Neural cell (in vitro differentiated cells): Measurements from ENCODE around the gene SH3TC2. TPM values are rescaled to one million over a fixed set of nuclear protein-coding genes. Genes with fewer than 3 reads are reported as not detected.

Source experiments
- H2AFZ ChIP-seq: fragments of 200-600, 300-800 bp; sonication (generic), shearing (Covaris generic); 2 replicates; pipeline ENCODE4 v1.6.0; 2014; ENCODE audit warnings: low read depth, mild to moderate bottlenecking, antibody characterized with exemption, low read length, moderate library complexity
- H3F3A ChIP-seq: fragments of 200-600 bp; shearing (Covaris generic); 2 replicates; pipeline ENCODE4 v1.6.1; 2016; ENCODE audit warnings: mild to moderate bottlenecking, moderate library complexity, mixed read lengths, antibody characterized with exemption, low read length; ENCODE audit not compliant: insufficient read depth, poor library complexity, severe bottlenecking
- H3K27ac ChIP-seq: fragments of 200-600, 300-800 bp; sonication (generic), shearing (Covaris generic); 2 replicates; pipeline ENCODE4 v1.5.1; 2014; ENCODE audit warnings: mild to moderate bottlenecking, low read length, moderate library complexity
- H3K27me3 ChIP-seq: fragments of 300-800, 200-600 bp; sonication (generic), shearing (Covaris generic); 2 replicates; pipeline ENCODE4 v1.6.0; 2014; ENCODE audit warnings: mild to moderate bottlenecking, low read depth, low read length, moderate library complexity; ENCODE audit not compliant: insufficient read depth
- H3K36me3 ChIP-seq: fragments of 300-800, 200-600 bp; sonication (generic), shearing (Covaris generic); 2 replicates; pipeline ENCODE4 v1.5.1; 2014; ENCODE audit warnings: mild to moderate bottlenecking, antibody characterized with exemption, low read length, moderate library complexity; ENCODE audit not compliant: insufficient read depth
- H3K4me2 ChIP-seq: fragments of 300-800, 200-600 bp; sonication (generic), shearing (Covaris generic); 2 replicates; pipeline ENCODE4 v1.6.0; 2014; ENCODE audit warnings: mild to moderate bottlenecking, low read length
- H3K4me3 ChIP-seq: fragments of 300-800, 200-600 bp; sonication (generic), shearing (Covaris generic); 2 replicates; pipeline ENCODE4 v1.5.1; 2014; ENCODE audit warnings: mild to moderate bottlenecking, low read length, moderate library complexity
- H3K79me2 ChIP-seq: fragments of 200-600 bp; shearing (Covaris generic); replicated peaks from 2 replicates; pipeline ENCODE4 v1.6.0; 2014; ENCODE audit warnings: mild to moderate bottlenecking, low read length, moderate library complexity; ENCODE audit not compliant: insufficient read depth
- H3K9ac ChIP-seq: fragments of 300-800, 200-600 bp; sonication (generic), shearing (Covaris generic); 2 replicates; pipeline ENCODE4 v1.6.1; 2016; ENCODE audit warnings: mild to moderate bottlenecking, low read length, mixed read lengths
- H3K9me2 ChIP-seq: fragments of 200-600 bp; shearing (Covaris generic); 2 replicates; pipeline ENCODE4 v1.6.1; 2016; ENCODE audit warnings: mild to moderate bottlenecking, low read length, mixed read lengths; ENCODE audit not compliant: insufficient read depth
- H3K9me3 ChIP-seq: fragments of 200-600, 300-800 bp; sonication (generic), shearing (Covaris generic); 2 replicates; pipeline ENCODE4 v1.6.1; 2016; ENCODE audit warnings: mild to moderate bottlenecking, mixed run types, low read length, moderate library complexity, mixed read lengths
- H4K20me1 ChIP-seq: fragments of 200-600 bp; shearing (Covaris generic); 2 replicates; pipeline ENCODE4 v1.6.1; 2016; ENCODE audit warnings: mild to moderate bottlenecking, mixed run types; ENCODE audit not compliant: insufficient read depth
- EP300 ChIP-seq: fragments of 450-650 bp; conservative IDR thresholded peaks from 2 replicates; pipeline ENCODE4 v1.6.1; 2014; ENCODE audit warnings: antibody characterized with exemption, mild to moderate bottlenecking, moderate library complexity; ENCODE audit not compliant: poor library complexity, severe bottlenecking
- EZH2 ChIP-seq: fragments of 200-600, 300-800 bp; shearing (Covaris generic), sonication (generic); IDR thresholded peaks from 2 replicates; pipeline ENCODE4 v1.6.1; 2014; ENCODE audit warnings: antibody characterized with exemption, low read length, borderline replicate concordance, mild to moderate bottlenecking; ENCODE audit not compliant: insufficient read depth, poor library complexity, severe bottlenecking
- MXI1 ChIP-seq: fragments of 450-650 bp; conservative IDR thresholded peaks from 2 replicates; pipeline ENCODE4 v1.6.1; 2014; ENCODE audit warnings: antibody characterized with exemption, mild to moderate bottlenecking; ENCODE audit not compliant: poor library complexity, severe bottlenecking
- POLR2AphosphoS5 ChIP-seq: IDR thresholded peaks from 2 replicates; pipeline ENCODE4 v1.6.1; 2012
- RAD21 ChIP-seq: fragments of 450-650 bp; conservative IDR thresholded peaks from 2 replicates; pipeline ENCODE4 v1.6.1; 2014; ENCODE audit warnings: antibody characterized with exemption, mild to moderate bottlenecking, moderate library complexity
- SMC3 ChIP-seq: fragments of 450-650 bp; conservative IDR thresholded peaks from 2 replicates; pipeline ENCODE4 v1.6.1; 2014; ENCODE audit warnings: antibody characterized with exemption, mild to moderate bottlenecking, moderate library complexity; ENCODE audit not compliant: poor library complexity
- TAF1 ChIP-seq: IDR thresholded peaks from 2 replicates; pipeline ENCODE4 v1.6.1; 2012; ENCODE audit warnings: low read depth
- polyA plus RNA-seq: library from polyadenylated mRNA; depleted of rRNA; stranded (reverse); fragments of >200 nt; gene quantifications from 2 replicates; pipeline ENCODE4 v1.2.3, GENCODE V29; 2014
- TF ChIP-seq, protein P1 (sequence below): IDR thresholded peaks from 2 replicates; pipeline ENCODE4 v1.6.1; 2012; ENCODE audit warnings: borderline replicate concordance
- TF ChIP-seq, protein P2 (sequence below): fragments of 450-650 bp; IDR thresholded peaks from 2 replicates; pipeline ENCODE4 v1.5.1; 2014; ENCODE audit warnings: antibody characterized with exemption, mild to moderate bottlenecking, moderate library complexity; ENCODE audit not compliant: poor library complexity, severe bottlenecking

The SH3TC2 gene
- polyA plus RNA-seq, 1 donor from 2014 or later, result not detected

- Histone ChIP-seq H2AFZ (no peak overlapping the region), H3K27me3 (no peaks in the 10 kb centered on the region), H4K20me1 (no peaks in the 10 kb centered on the region), H3K4me3 (no peak overlapping the region), H3K9me2 (no peaks in the 10 kb centered on the region), H3K9ac (no peak overlapping the region), H3K27ac (no peak overlapping the region), H3K9me3 (no peaks in the 10 kb centered on the region), H3K36me3 (no peaks in the 10 kb centered on the region), H3K4me2 (no peak overlapping the region), H3K79me2 (no peaks in the 10 kb centered on the region), H3F3A (no peaks in the 10 kb centered on the region)
- TF ChIP-seq, protein P1, sequence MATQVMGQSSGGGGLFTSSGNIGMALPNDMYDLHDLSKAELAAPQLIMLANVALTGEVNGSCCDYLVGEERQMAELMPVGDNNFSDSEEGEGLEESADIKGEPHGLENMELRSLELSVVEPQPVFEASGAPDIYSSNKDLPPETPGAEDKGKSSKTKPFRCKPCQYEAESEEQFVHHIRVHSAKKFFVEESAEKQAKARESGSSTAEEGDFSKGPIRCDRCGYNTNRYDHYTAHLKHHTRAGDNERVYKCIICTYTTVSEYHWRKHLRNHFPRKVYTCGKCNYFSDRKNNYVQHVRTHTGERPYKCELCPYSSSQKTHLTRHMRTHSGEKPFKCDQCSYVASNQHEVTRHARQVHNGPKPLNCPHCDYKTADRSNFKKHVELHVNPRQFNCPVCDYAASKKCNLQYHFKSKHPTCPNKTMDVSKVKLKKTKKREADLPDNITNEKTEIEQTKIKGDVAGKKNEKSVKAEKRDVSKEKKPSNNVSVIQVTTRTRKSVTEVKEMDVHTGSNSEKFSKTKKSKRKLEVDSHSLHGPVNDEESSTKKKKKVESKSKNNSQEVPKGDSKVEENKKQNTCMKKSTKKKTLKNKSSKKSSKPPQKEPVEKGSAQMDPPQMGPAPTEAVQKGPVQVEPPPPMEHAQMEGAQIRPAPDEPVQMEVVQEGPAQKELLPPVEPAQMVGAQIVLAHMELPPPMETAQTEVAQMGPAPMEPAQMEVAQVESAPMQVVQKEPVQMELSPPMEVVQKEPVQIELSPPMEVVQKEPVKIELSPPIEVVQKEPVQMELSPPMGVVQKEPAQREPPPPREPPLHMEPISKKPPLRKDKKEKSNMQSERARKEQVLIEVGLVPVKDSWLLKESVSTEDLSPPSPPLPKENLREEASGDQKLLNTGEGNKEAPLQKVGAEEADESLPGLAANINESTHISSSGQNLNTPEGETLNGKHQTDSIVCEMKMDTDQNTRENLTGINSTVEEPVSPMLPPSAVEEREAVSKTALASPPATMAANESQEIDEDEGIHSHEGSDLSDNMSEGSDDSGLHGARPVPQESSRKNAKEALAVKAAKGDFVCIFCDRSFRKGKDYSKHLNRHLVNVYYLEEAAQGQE, result no peak
- TF ChIP-seq, protein P2, sequence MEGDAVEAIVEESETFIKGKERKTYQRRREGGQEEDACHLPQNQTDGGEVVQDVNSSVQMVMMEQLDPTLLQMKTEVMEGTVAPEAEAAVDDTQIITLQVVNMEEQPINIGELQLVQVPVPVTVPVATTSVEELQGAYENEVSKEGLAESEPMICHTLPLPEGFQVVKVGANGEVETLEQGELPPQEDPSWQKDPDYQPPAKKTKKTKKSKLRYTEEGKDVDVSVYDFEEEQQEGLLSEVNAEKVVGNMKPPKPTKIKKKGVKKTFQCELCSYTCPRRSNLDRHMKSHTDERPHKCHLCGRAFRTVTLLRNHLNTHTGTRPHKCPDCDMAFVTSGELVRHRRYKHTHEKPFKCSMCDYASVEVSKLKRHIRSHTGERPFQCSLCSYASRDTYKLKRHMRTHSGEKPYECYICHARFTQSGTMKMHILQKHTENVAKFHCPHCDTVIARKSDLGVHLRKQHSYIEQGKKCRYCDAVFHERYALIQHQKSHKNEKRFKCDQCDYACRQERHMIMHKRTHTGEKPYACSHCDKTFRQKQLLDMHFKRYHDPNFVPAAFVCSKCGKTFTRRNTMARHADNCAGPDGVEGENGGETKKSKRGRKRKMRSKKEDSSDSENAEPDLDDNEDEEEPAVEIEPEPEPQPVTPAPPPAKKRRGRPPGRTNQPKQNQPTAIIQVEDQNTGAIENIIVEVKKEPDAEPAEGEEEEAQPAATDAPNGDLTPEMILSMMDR, result no peak
- TF ChIP-seq EP300 (no peak), TAF1 (no peak), POLR2AphosphoS5 (no peak), RAD21 (no peak), SMC3 (no peak), EZH2 (no peak), MXI1 (no peak)
Observed at GRCh38 chr5:149002053-149002452, 60.8 kb downstream of the SH3TC2 start.

DNA sequence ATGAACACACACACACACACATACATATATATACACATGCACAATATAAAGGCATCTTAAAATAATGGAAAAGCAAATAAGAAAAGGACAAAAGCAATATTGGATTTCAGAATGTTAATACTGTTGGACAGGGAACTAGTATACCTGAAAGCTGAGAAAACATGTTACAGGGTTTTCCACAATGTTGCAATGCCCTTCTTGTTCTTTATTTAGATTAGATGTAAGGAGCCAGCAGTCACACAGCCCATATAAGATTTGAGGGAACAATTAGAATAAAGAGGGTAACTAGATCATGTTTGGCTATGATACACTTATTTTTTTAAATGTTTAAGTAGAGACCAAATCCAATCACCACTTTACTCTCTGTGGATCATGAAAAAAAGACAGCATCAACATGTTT, 61.7 kb downstream of the SH3TC2 start:
- Histone ChIP-seq H3K36me3 (no peaks in the 10 kb centered on the region), H3K9me2 (no peaks in the 10 kb centered on the region), H3K27ac (no peak overlapping the region), H2AFZ (no peak overlapping the region), H4K20me1 (no peaks in the 10 kb centered on the region), H3K4me3 (no peak overlapping the region), H3K9ac (no peak overlapping the region), H3K9me3 (no peaks in the 10 kb centered on the region), H3K4me2 (no peak overlapping the region), H3F3A (no peaks in the 10 kb centered on the region), H3K27me3 (no peaks in the 10 kb centered on the region), H3K79me2 (no peaks in the 10 kb centered on the region)
- no peak for TF ChIP-seq POLR2AphosphoS5
- TF ChIP-seq SMC3, result no peak
- TF ChIP-seq TAF1, result no peak
- no peak for TF ChIP-seq MXI1
- TF ChIP-seq EP300, result no peak
- TF ChIP-seq, protein P1, result no peak
- TF ChIP-seq RAD21, result no peak
- TF ChIP-seq, protein P2, result no peak
